ENCODE measurements around the gene IMMP2L. TPM values are rescaled to one million over a fixed set of nuclear protein-coding genes. Genes with fewer than 3 reads are reported as not detected.
A peak's percentile ranks its signal among the peaks of the same experiment; 100 is the strongest.

The IMMP2L gene
- total RNA-seq, 1 donor from 2014 or later: 11.9 TPM

GRCh38 chr7:110977127-110977737 is 585.1 kb downstream of the IMMP2L start:
- Mint-ChIP-seq H3K36me3 (ENCODE audit: low read depth) (no peaks in the 10 kb centered on the region), H3K27ac (ENCODE audit: unreplicated experiment) (no peak overlapping the region), H3K27me3 (ENCODE audit: low read depth) (no peaks in the 10 kb centered on the region), H3K9me3 (no peaks in the 10 kb centered on the region), H3K4me3 (no peak overlapping the region), H3K4me1 (no peaks in the 10 kb centered on the region)
- no peak for TF ChIP-seq CTCF (conservative IDR thresholded peaks at IDR 0.05)
- no peak for DNase-seq (ENCODE audit: low read depth, low spot score)

GRCh38 chr7:110975486-110975885 is 586.8 kb downstream of the IMMP2L start:
- Mint-ChIP-seq H3K4me1 (peaks cover 4% of the 10 kb centered on the region), H3K9me3 (no peaks in the 10 kb centered on the region), H3K27me3 (ENCODE audit: low read depth) (no peaks in the 10 kb centered on the region), H3K36me3 (ENCODE audit: low read depth) (no peaks in the 10 kb centered on the region), H3K4me3 (no peak overlapping the region), H3K27ac (ENCODE audit: unreplicated experiment) (no peak overlapping the region)
- DNase-seq (ENCODE audit: low read depth, low spot score): no peak
- no peak for TF ChIP-seq CTCF (conservative IDR thresholded peaks at IDR 0.05)

GRCh38 chr7:110974441-110974840 is 587.9 kb downstream of the IMMP2L start:
- Mint-ChIP-seq H3K9me3 (no peaks in the 10 kb centered on the region), H3K36me3 (ENCODE audit: low read depth) (no peaks in the 10 kb centered on the region), H3K27me3 (ENCODE audit: low read depth) (no peaks in the 10 kb centered on the region), H3K4me1 (peaks cover 4% of the 10 kb centered on the region), H3K4me3 (no peak overlapping the region), H3K27ac (ENCODE audit: unreplicated experiment) (no peak overlapping the region)
- TF ChIP-seq CTCF (conservative IDR thresholded peaks at IDR 0.05): no peak
- DNase-seq (ENCODE audit: low read depth, low spot score): no peak

GRCh38 chr7:110973196-110973990 is 588.9 kb downstream of the IMMP2L start:
- Mint-ChIP-seq H3K4me3 (no peak overlapping the region), H3K27ac (ENCODE audit: unreplicated experiment) (no peak overlapping the region), H3K4me1 (peaks cover 4% of the 10 kb centered on the region), H3K9me3 (no peaks in the 10 kb centered on the region), H3K27me3 (ENCODE audit: low read depth) (no peaks in the 10 kb centered on the region), H3K36me3 (ENCODE audit: low read depth) (no peaks in the 10 kb centered on the region)
- TF ChIP-seq CTCF (conservative IDR thresholded peaks at IDR 0.05): no peak
- DNase-seq (ENCODE audit: low read depth, low spot score): no peak

- Mint-ChIP-seq H3K27me3 (ENCODE audit: low read depth) (no peaks in the 10 kb centered on the region), H3K36me3 (ENCODE audit: low read depth) (no peaks in the 10 kb centered on the region), H3K27ac (ENCODE audit: unreplicated experiment) (peak overlapping the region; percentile 89), H3K9me3 (no peaks in the 10 kb centered on the region), H3K4me3 (no peak overlapping the region), H3K4me1 (no peaks in the 10 kb centered on the region)
- no peak for DNase-seq (ENCODE audit: low read depth, low spot score)
- no peak for TF ChIP-seq CTCF (conservative IDR thresholded peaks at IDR 0.05)
Observed at GRCh38 chr7:110964775-110965174, 597.5 kb downstream of the IMMP2L start.
